HEK293 (cell line): ENCODE data around the gene MEGF9.

Experiments used
- EGR2 ChIP-seq: fragments of 450-650 bp; formaldehyde crosslinking; IDR thresholded peaks from 2 replicates; pipeline ENCODE4 v1.5.1; 2016; ENCODE audit warnings: low read depth, missing biosample characterization, missing genetic modification characterization
- PRDM1 ChIP-seq: fragments of 450-650 bp; formaldehyde crosslinking; IDR thresholded peaks from 2 replicates; pipeline ENCODE4; 2016; ENCODE audit warnings: missing biosample characterization, missing genetic modification characterization
- SP3 ChIP-seq: fragments of 450-650 bp; formaldehyde crosslinking; IDR thresholded peaks from 2 replicates; pipeline ENCODE4 v1.5.1; 2016; ENCODE audit warnings: missing biosample characterization, missing genetic modification characterization
- SP7 ChIP-seq: fragments of 450-650 bp; formaldehyde crosslinking; IDR thresholded peaks from 2 replicates; pipeline ENCODE4 v1.5.1; 2016; ENCODE audit warnings: missing biosample characterization, missing genetic modification characterization
- TCF7L2 ChIP-seq: IDR thresholded peaks from 2 replicates; pipeline ENCODE4 v1.6.1; 2011; ENCODE audit warnings: low read depth, mild to moderate bottlenecking, inconsistent platforms, low read length, moderate library complexity, borderline replicate concordance
- YY1 ChIP-seq: fragments of 450-650 bp; formaldehyde crosslinking; IDR thresholded peaks from 2 replicates; pipeline ENCODE4 v1.5.1; 2018; ENCODE audit warnings: missing biosample characterization, missing genetic modification characterization
- ZNF274 ChIP-seq, 2 experiments: fragments of 200-500 bp in 1 of 2; fragments of 450-650 bp in 1 of 2; sonication (Bioruptor generic) in 1 of 2; formaldehyde crosslinking in 1 of 2; IDR thresholded peaks; 2 replicates each; pipeline versions ENCODE4 v1.5.1 to v1.6.1; 2014 to 2016; ENCODE audit warnings: borderline replicate concordance in 1 of 2, inconsistent platforms in 1 of 2, low read length in 1 of 2, missing biosample characterization in 1 of 2, missing genetic modification characterization in 1 of 2
- ZNF768 ChIP-seq: fragments of 450-650 bp; formaldehyde crosslinking; IDR thresholded peaks from 2 replicates; pipeline ENCODE4 v1.5.1; 2018; ENCODE audit warnings: missing biosample characterization, mild to moderate bottlenecking, missing genetic modification characterization
- TF ChIP-seq, protein P1 (sequence below): fragments of 450-650 bp; formaldehyde crosslinking; IDR thresholded peaks from 2 replicates; pipeline ENCODE4 v1.5.1; 2016; ENCODE audit warnings: missing biosample characterization, missing genetic modification characterization
- TF ChIP-seq, protein P2 (sequence below): fragments of 450-650 bp; IDR thresholded peaks from 2 replicates; pipeline ENCODE4 v1.5.1; 2018; ENCODE audit warnings: missing biosample characterization, missing genetic modification characterization
- TF ChIP-seq, protein P3 (sequence below): fragments of 450-650 bp; formaldehyde crosslinking; IDR thresholded peaks from 2 replicates; pipeline ENCODE4 v1.5.1; 2016; ENCODE audit warnings: missing biosample characterization, missing genetic modification characterization

DNA sequence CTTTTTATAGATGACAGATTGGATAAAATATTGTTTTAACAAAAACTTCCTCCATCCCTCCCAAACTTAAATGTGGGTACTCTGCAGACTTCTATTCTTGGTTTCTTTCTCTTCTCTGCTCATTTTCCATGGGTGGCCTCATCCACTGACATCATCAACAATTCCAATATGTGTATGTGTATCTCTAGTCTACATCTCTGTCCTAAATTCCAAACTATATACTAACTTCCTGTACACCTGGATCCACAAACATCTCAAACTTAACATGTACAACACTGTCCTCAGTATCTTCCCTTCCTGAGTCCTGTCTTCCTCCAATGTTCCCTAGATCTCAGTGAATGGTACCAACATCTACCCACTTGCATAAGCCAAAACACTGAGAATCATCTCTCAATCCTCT, 105.8 kb downstream of the MEGF9 start:
- TF ChIP-seq, protein P1, sequence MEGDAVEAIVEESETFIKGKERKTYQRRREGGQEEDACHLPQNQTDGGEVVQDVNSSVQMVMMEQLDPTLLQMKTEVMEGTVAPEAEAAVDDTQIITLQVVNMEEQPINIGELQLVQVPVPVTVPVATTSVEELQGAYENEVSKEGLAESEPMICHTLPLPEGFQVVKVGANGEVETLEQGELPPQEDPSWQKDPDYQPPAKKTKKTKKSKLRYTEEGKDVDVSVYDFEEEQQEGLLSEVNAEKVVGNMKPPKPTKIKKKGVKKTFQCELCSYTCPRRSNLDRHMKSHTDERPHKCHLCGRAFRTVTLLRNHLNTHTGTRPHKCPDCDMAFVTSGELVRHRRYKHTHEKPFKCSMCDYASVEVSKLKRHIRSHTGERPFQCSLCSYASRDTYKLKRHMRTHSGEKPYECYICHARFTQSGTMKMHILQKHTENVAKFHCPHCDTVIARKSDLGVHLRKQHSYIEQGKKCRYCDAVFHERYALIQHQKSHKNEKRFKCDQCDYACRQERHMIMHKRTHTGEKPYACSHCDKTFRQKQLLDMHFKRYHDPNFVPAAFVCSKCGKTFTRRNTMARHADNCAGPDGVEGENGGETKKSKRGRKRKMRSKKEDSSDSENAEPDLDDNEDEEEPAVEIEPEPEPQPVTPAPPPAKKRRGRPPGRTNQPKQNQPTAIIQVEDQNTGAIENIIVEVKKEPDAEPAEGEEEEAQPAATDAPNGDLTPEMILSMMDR (tag by site-specific recombination): no peak
- TF ChIP-seq SP3 (no peak), PRDM1 (tag by site-specific recombination) (no peak), TCF7L2 (no peak), YY1 (no peak), ZNF768 (tag by site-specific recombination) (no peak), EGR2 (tag by site-specific recombination) (no peak), ZNF274 (IDR thresholded peaks at IDR 0.05; ENCODE audit: low read length) (no peak), ZNF274 (tag by site-specific recombination; IDR thresholded peaks at IDR 0.05; ENCODE audit: borderline replicate concordance) (no peak), SP7 (tag by site-specific recombination) (no peak)
- TF ChIP-seq, protein P2, sequence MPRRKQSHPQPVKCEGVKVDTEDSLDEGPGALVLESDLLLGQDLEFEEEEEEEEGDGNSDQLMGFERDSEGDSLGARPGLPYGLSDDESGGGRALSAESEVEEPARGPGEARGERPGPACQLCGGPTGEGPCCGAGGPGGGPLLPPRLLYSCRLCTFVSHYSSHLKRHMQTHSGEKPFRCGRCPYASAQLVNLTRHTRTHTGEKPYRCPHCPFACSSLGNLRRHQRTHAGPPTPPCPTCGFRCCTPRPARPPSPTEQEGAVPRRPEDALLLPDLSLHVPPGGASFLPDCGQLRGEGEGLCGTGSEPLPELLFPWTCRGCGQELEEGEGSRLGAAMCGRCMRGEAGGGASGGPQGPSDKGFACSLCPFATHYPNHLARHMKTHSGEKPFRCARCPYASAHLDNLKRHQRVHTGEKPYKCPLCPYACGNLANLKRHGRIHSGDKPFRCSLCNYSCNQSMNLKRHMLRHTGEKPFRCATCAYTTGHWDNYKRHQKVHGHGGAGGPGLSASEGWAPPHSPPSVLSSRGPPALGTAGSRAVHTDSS (tag by site-specific recombination): no peak
- TF ChIP-seq, protein P3, sequence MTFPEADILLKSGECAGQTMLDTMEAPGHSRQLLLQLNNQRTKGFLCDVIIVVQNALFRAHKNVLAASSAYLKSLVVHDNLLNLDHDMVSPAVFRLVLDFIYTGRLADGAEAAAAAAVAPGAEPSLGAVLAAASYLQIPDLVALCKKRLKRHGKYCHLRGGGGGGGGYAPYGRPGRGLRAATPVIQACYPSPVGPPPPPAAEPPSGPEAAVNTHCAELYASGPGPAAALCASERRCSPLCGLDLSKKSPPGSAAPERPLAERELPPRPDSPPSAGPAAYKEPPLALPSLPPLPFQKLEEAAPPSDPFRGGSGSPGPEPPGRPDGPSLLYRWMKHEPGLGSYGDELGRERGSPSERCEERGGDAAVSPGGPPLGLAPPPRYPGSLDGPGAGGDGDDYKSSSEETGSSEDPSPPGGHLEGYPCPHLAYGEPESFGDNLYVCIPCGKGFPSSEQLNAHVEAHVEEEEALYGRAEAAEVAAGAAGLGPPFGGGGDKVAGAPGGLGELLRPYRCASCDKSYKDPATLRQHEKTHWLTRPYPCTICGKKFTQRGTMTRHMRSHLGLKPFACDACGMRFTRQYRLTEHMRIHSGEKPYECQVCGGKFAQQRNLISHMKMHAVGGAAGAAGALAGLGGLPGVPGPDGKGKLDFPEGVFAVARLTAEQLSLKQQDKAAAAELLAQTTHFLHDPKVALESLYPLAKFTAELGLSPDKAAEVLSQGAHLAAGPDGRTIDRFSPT (tag by site-specific recombination): no peak
